B cell (primary cell): Measurements from ENCODE around the gene TAS2R40. TPM values are rescaled to one million over a fixed set of nuclear protein-coding genes. Genes with fewer than 3 reads are reported as not detected.
A peak's percentile ranks its signal among the peaks of the same experiment; 100 is the strongest.

ENCODE experiments used
- ATAC-seq: fragments of 200-7000 bp; cut with Tn5 transposase; one replicate; pipeline ENCODE4 v1.10.0; 2021; ENCODE audit warnings: low read depth, mild to moderate bottlenecking, moderate number of reproducible peaks, moderate library complexity
- CTCF ChIA-PET: fragments of 350-600 bp; sonication (Branson Sonifier 250); formaldehyde crosslinking; loops from one replicate; lab custom pipeline; 2021; ENCODE audit warnings: antibody characterized with exemption, inconsistent platforms; lab: Charles Lee
- POLR2A ChIA-PET: fragments of 350-600 bp; sonication (Branson Sonifier 250); formaldehyde crosslinking; loops from one replicate; lab custom pipeline; 2021; ENCODE audit warnings: antibody characterized with exemption; lab: Charles Lee
- DNase-seq: peaks from one replicate; pipeline ENCODE4 v3.0.0; 2013
- H2AFZ ChIP-seq: 2 replicates; pipeline ENCODE4 v1.6.1; 2012; ENCODE audit warnings: mild to moderate bottlenecking, low read depth, low read length; ENCODE audit not compliant: insufficient read depth, poor library complexity, severe bottlenecking
- H3K27ac ChIP-seq, 2 donors: 1 replicate in 1 of 2; 2 replicates in 1 of 2; pipeline ENCODE4 v1.5.1; 2012 to 2013; ENCODE audit warnings: low read length in 2 of 2, mild to moderate bottlenecking in 2 of 2, moderate library complexity in 1 of 2
- H3K27me3 ChIP-seq, 4 experiments: fragments of 200-600 bp in 1 of 4; sonication (generic) in 1 of 4; replicated peaks in 1 of 4; 1 replicate in 2 of 4; 2 replicates in 2 of 4; pipeline versions ENCODE4 v1.6.1 to v1.7.0; 2013 to 2016; ENCODE audit warnings: low read length in 3 of 4, mild to moderate bottlenecking in 2 of 4, mixed read lengths in 1 of 4, moderate library complexity in 1 of 4; ENCODE audit not compliant: insufficient read depth in 4 of 4, control insufficient read depth in 3 of 4; ENCODE audit errors: control extremely low read depth in 1 of 4
- H3K36me3 ChIP-seq, 2 experiments: replicated peaks in 1 of 2; 1 replicate in 1 of 2; 2 replicates in 1 of 2; pipeline versions ENCODE4 v1.6.1 to v1.7.1; 2013; ENCODE audit warnings: low read length in 1 of 2; ENCODE audit not compliant: insufficient read depth in 2 of 2, control insufficient read depth in 1 of 2; ENCODE audit errors: control extremely low read depth in 1 of 2, extremely low read depth in 1 of 2
- H3K4me1 ChIP-seq, 2 donors: fragments of 200-600 bp in 1 of 2; sonication (generic) in 1 of 2; 1 replicate in 1 of 2; 2 replicates in 1 of 2; pipeline versions ENCODE4 v1.5.1 to v1.6.1; 2013 to 2017; ENCODE audit warnings: low read length in 2 of 2; ENCODE audit not compliant: control insufficient read depth in 2 of 2, insufficient read depth in 2 of 2
- H3K4me2 ChIP-seq: replicated peaks from 2 replicates; pipeline ENCODE3; 2012; ENCODE audit warnings: mild to moderate bottlenecking, low read depth, low read length; ENCODE audit not compliant: poor library complexity, severe bottlenecking
- H3K4me3 ChIP-seq, 5 experiments: fragments of 200-600 bp in 1 of 5; sonication (generic) in 1 of 5; 1 replicate in 3 of 5; 2 replicates in 2 of 5; pipeline versions ENCODE4 v1.5.1 to v1.7.0; 2011 to 2016; ENCODE audit warnings: low read length in 4 of 5, mild to moderate bottlenecking in 4 of 5, low read depth in 2 of 5, control low read depth in 1 of 5, moderate library complexity in 1 of 5; ENCODE audit not compliant: insufficient read depth in 1 of 5; ENCODE audit errors: control extremely low read depth in 1 of 5, extremely low read depth in 1 of 5
- H3K79me2 ChIP-seq: fragments of 200-600 bp; sonication (generic); one replicate; pipeline ENCODE4 v1.6.0; 2016; ENCODE audit warnings: low read length; ENCODE audit not compliant: control insufficient read depth, insufficient read depth
- H3K9ac ChIP-seq: fragments of 200-600 bp; sonication (generic); 2 replicates; pipeline ENCODE4 v1.6.1; 2017; ENCODE audit warnings: mild to moderate bottlenecking, low read length, moderate library complexity
- H3K9me3 ChIP-seq, 3 donors: one replicate each; pipeline versions ENCODE4 v1.6.1 to v1.7.1; 2013; ENCODE audit warnings: low read length in 2 of 3; ENCODE audit not compliant: control insufficient read depth in 2 of 3, insufficient read depth in 1 of 3; ENCODE audit errors: control extremely low read depth in 1 of 3
- H4K20me1 ChIP-seq: 2 replicates; pipeline ENCODE4 v1.6.0; 2012; ENCODE audit warnings: mild to moderate bottlenecking, low read length; ENCODE audit not compliant: insufficient read depth, control insufficient read depth, poor library complexity, severe bottlenecking
- H3K27ac Mint-ChIP-seq: one replicate; pipeline ENCODE4 v1.8.0; 2021; ENCODE audit warnings: mixed read lengths
- H3K27me3 Mint-ChIP-seq: one replicate; pipeline ENCODE4 v1.8.0; 2021; ENCODE audit warnings: mixed read lengths
- H3K4me1 Mint-ChIP-seq: one replicate; pipeline ENCODE4 v1.8.0; 2021; ENCODE audit warnings: mixed read lengths
- H3K4me3 Mint-ChIP-seq: one replicate; pipeline ENCODE4 v1.8.0; 2021; ENCODE audit warnings: mixed read lengths
- H3K9me3 Mint-ChIP-seq: one replicate; pipeline ENCODE4 v1.8.0; 2022; ENCODE audit warnings: mixed read lengths; ENCODE audit not compliant: insufficient read depth
- CTCF ChIP-seq: fragments of 200-600 bp; IDR thresholded peaks from one replicate; pipeline ENCODE4 v1.8.0; 2022; ENCODE audit warnings: antibody characterized with exemption, mild to moderate bottlenecking
- EZH2 ChIP-seq: IDR thresholded peaks from 2 replicates; pipeline ENCODE4 v1.6.1; 2012; ENCODE audit warnings: borderline replicate concordance, low read depth, mild to moderate bottlenecking, moderate library complexity, low read length; ENCODE audit not compliant: insufficient read depth, poor library complexity, severe bottlenecking
- WGBS: methylation state at CpG from one replicate; pipeline ENCODE4 v1.1.5; 2013; ENCODE audit warnings: missing lambda C conversion rate; ENCODE audit not compliant: insufficient coverage; 5-methylcytosine and 5-hydroxymethylcytosine counted together
- intact Hi-C: fragments of 100-400 bp; cut with micrococcal nuclease; formaldehyde crosslinking; loops from one replicate; pipeline ENCODE4 v1.10.0; 2022
- polyA minus RNA-seq: library from RNA; depleted of rRNA, polyadenylated mRNA; stranded (reverse); fragments of >200 nt; gene quantifications from 2 replicates; pipeline ENCODE4 v1.2.3, GENCODE V29; 2012
- polyA plus RNA-seq: library from polyadenylated mRNA; depleted of rRNA; stranded (reverse); fragments of >200 nt; gene quantifications from 2 replicates; pipeline ENCODE4 v1.2.3, GENCODE V29; 2012
- total RNA-seq, 2 donors: library from RNA; stranded (reverse); fragments of 120-200 nt in 1 of 2; gene quantifications; 1 replicate in 1 of 2; 2 replicates in 1 of 2; pipeline versions ENCODE4 v1.2.3 to v1.2.4, GENCODE V29; 2013 to 2022

Gene TAS2R40
- total RNA-seq (not detected in 2 replicates), polyA plus RNA-seq (not detected in 2 replicates), polyA minus RNA-seq (not detected in 2 replicates)
- not detected for total RNA-seq (2013)

GRCh38 chr7:143221737-143222136, at the start of gene TAS2R40:
TSS of gene TAS2R40 (plus strand) at chr7:143222037. CDS start at chr7:143222079, 42 bp downstream.
- Histone ChIP-seq H3K4me1 (no peaks in the 10 kb centered on the region), H3K4me2 (no peak within 1 kb of the TSS), H3K27ac (no peak within 1 kb of the TSS), H3K4me3 (peak within 1 kb of the TSS in 1 of 5 experiments; percentile 36), H2AFZ (no peak within 1 kb of the TSS), H3K27me3 (peaks cover 0 to 7% (median 4%) of the 10 kb centered on the region in 4 experiments), H4K20me1 (no peaks in the 10 kb centered on the region), H3K79me2 (no peaks in the 10 kb centered on the region), H3K9ac (no peak within 1 kb of the TSS), H3K9me3 (no peaks in the 10 kb centered on the region), H3K36me3 (no peaks in the 10 kb centered on the region)
- Mint-ChIP-seq H3K4me3 (no peak within 1 kb of the TSS), H3K4me1 (no peaks in the 10 kb centered on the region), H3K9me3 (no peaks in the 10 kb centered on the region), H3K27me3 (peaks cover 26% of the 10 kb centered on the region), H3K27ac (no peak within 1 kb of the TSS)
- DNase-seq = no peak
- no peak for ATAC-seq
- ChIA-PET CTCF (interaction anchor here (0.6 to 11.5 kb wide), 8 partner anchors 19 to 618 kb away, joined by 3 to 809 read pairs (median 5); no protein-coding TSS in a partner anchor), POLR2A (no interaction called here)
- intact Hi-C loops = no loop called here
- 87% methylated on average over 3 of the region's 3 CpGs for WGBS
- TF ChIP-seq EZH2 (no peak), CTCF (no peak)

GRCh38 chr7:143172354-143172753, 49.5 kb upstream of the TAS2R40 start:
- intact Hi-C loops = no loop called here
- Histone ChIP-seq H3K4me2 (peak overlapping the region; percentile 28), H3K9ac (peak overlapping the region; percentile 24), H3K9me3 (peaks cover 0 to 14% (median 3%) of the 10 kb centered on the region in 3 donors), H3K27me3 (no peaks in the 10 kb centered on the region), H3K79me2 (no peaks in the 10 kb centered on the region), H3K4me1 (peaks cover 12 to 16% of the 10 kb centered on the region in 2 donors), H4K20me1 (no peaks in the 10 kb centered on the region), H3K4me3 (peak overlapping the region in 1 of 5 experiments; percentile 19), H3K36me3 (no peaks in the 10 kb centered on the region), H3K27ac (no peak overlapping the region), H2AFZ (no peak overlapping the region)
- ChIA-PET CTCF (no interaction called here), POLR2A (no interaction called here)
- no peak for DNase-seq
- Mint-ChIP-seq H3K27me3 (no peaks in the 10 kb centered on the region), H3K27ac (no peak overlapping the region), H3K4me3 (peak overlapping the region; percentile 63), H3K4me1 (peaks cover 20% of the 10 kb centered on the region), H3K9me3 (peaks cover 2% of the 10 kb centered on the region)
- no peak for ATAC-seq
- no CpG with 5 or more reads among the region's 4 CpGs for WGBS
- TF ChIP-seq CTCF (no peak), EZH2 (no peak)
